Posterior vena cava (tissue), 2 donors: ENCODE data around the gene COL6A2. TPM values are rescaled to one million over a fixed set of nuclear protein-coding genes. Genes with fewer than 3 reads are reported as not detected.
"Not testable (repeated sequence)": the region's sequence is repeated elsewhere in the genome, so short reads cannot be mapped to it uniquely, and the experiment has no call there.

Experiments used
- DNase-seq: peaks from one replicate; pipeline ENCODE4 v3.0.0-alpha.2; 2020; ENCODE audit warnings: low spot score
- intact Hi-C, 2 donors: fragments of 100-400 bp; cut with DNase I; formaldehyde crosslinking; loops; one replicate each; pipeline versions ENCODE4 v1.14.1 to v1.14.2; 2022 to 2023
- total RNA-seq, 2 donors: library from RNA; stranded (reverse); fragmentation: NEBNext Ultra II Directional; extraction: Animal tissue kit (Norgen Biotek cat#: 25700); gene quantifications; one replicate each; pipeline ENCODE4 v1.2.1, GENCODE V29; 2021
- donor health status: DM: yes; HTN: yes; CAD: no.
- donor health status: DM: yes; HTN: yes; CAD: no.

COL6A2 gene
- total RNA-seq, 2 donors from 2014 or later = 1,504 to 1,642 TPM

GRCh38 chr21:46091118-46091517, 6.8 kb upstream of the COL6A2 start:
- DNase-seq = peak; percentile 29
- intact Hi-C loops = no loop called here

DNA sequence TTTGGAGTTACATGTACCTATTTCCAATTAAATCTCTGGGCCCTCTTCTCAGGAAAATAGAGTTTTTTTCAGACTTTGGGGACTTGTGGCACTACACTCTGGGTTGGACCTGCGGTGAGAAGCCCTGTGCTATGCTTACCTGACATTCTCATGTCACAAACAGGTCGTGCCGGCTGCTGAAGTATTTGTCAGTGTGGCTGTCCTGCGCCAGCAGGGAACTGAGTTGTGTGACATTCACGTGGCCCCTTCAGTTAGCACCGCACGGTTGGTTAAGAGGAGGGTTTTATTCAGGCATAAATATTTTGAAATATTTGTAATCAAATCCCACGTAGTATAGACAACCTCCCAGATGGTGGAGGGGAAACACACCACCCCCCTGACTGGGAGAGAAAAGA, 6.3 kb upstream of the COL6A2 start:
- intact Hi-C loops = no loop called here
- DNase-seq = peak; percentile 53

- DNase-seq = peak; percentile 94
- intact Hi-C loops = no loop called here
These were observed 5.7 kb upstream of the COL6A2 start for GRCh38 chr21:46092026-46092764.

DNA sequence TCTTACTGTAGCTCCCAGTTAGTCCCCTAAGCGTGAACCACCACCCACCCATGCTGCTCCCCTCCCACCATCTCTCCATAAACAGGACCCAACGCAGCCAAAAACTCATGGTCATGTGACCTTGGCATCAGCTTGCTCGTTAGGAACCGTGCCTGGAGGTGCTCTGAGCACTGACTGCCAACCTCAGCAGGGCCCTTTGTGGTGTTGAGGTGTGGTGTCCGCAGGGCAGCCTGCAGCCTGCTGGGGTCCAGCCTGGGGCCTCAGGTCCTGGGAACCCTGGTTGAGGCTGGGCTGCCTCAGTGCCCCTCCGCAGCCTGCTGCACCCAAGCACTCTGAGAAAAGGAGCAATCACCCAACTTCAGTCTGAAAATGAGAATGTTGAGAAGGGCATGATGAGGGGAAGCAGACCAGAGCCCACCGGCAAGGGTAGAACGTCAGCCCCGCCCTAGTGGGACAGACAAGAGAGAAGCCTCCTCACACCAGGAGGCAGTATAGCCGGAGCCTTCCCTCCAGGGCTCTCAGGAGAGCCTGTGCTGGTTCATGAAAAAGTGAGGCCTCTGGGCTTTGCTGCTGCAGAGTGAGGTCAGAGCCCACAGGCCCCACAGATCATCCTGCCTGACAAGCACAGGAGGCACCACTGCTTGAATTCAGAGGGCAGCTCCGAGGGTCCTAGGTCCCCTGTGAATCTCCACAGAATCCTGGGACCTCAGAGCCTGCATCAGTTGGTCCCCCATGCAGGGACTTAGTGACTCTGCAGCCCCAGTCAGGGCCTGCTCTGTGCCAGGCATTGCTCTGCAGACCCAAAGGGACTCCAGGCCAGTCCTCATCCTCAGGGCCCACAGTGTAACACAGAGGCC, 4.9 kb upstream of the COL6A2 start:
- DNase-seq = peak; percentile 81

DNA sequence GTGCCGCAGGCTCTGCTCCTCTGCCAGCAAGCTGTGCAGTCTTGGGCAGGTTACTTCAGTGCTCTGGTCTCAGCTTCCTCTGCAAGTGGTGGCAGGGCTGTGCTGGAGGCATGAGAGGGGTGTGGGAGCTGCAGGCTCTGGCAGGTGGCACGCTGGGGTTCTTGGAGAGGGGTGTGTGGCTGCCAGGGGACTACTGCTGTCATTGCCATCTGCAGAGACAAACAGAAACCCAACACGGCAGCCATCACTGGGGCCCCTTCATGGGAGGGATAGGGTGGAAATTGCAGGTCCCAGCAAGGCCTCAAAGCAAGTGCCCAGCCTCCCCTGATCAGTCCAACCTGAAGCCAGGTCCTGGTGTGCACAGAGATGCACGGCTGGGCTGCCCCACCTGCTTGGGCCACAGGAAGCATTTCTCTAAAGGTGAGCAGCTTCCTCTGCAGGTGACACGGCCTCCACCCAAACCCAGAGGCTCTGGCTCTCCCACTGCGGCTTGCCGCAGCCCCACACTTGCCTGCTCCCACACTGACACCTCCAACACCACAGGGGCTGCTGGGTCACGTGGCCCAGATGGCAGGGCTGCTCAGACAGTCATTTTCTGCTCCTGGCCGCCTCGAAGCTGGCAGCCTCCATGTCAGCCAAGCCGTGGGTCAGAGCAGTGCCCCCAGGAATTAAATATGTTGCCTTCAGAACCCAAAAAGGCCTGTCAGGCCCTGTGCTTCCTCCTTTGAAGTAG, 4.1 kb upstream of the COL6A2 start:
- intact Hi-C loops = no loop called here
- DNase-seq = peak; percentile 73

More for the DNA sequence above, 4.9 kb upstream of the COL6A2 start:
- intact Hi-C loops = no loop called here

GRCh38 chr21:46094401-46095082, 3.4 kb upstream of the COL6A2 start:
- DNase-seq = peak; percentile 35
- intact Hi-C loops = loop anchor here (5.0 kb wide), 2 partner anchors 102 to 122 kb away; no protein-coding TSS in a partner anchor

- intact Hi-C loops = loop anchor here (5.0 kb wide), 2 partner anchors 103 to 123 kb away; no protein-coding TSS in a partner anchor
- DNase-seq = peak; percentile 79
These were observed 2.7 kb upstream of the COL6A2 start for GRCh38 chr21:46095083-46095719.

DNA sequence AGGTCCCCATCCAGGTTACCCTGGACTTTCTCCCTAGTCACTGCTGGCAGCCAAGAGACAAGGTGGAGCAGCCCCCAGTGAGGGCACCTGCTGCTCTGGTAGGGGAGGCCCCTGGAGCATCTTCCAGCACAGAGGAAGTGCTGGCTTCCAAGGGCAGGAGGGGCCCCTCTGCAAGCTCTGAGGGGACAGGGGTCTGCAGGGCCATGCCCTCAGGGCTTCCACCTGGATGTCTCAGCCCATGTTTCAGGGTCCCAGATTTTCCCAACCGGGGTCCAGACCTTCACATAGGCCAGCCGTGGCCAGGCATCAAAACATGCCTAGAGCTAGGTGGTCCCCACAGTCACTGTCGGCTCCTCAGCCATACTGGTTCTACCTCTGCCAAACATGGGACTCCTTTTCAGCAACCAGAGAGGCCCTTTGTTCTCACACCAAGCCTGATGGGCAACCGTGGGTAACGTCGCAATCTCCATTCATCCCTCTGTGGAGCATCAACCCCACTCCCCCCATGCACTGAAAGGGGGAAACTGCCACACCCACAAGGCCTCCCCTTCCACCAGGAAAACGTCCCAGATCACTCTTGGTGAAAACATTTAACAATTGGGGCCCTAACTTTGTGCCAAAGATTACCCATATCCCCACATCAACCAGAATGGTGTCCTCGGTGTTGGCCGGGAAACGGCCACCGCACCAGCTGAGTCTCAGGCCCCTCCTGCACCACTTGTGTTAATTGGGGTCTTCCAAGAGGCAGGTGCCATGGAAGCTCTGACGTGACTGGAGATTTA, 1.9 kb upstream of the COL6A2 start:
- intact Hi-C loops = loop anchor here (5.0 kb wide), 2 partner anchors 104 to 124 kb away; no protein-coding TSS in a partner anchor
- peak; percentile 73 for DNase-seq

DNA sequence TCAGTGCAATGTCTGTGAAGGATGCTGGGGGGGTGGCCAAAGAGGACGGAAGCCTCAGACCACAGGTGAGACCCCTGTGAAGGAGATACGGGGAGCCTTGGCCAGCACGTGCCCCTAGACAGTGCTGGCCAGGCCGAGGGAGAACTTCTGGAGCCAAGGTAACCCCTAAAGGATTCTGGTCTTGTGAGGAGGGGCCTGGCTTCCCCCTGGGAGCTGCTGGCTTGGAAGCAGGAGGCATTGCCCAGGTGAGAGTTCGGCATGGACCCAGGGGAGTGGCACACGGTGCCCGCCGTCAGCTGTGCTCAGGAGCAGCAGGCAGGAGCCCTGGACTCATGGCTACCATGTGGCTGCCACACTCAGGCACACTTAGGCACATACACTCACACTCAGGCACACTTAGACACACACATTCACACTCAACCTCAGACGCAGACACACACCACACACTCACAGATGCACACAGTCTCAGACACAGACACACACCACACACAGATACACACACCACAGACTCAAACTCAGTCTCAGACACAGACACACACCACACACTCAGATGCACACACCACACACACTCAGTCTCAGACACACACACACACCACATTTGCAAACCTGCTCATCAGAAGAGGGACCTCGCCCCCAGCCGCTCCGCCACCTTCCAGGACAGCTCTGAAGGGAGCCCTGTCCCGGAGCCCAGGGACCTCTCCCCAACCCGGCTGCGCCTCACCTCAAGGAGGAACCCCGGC, 1.1 kb upstream of the COL6A2 start:
- intact Hi-C loops = loop anchor here (5.0 kb wide), 2 partner anchors 104 to 124 kb away; no protein-coding TSS in a partner anchor
- peak; percentile 63 for DNase-seq

- DNase-seq = peak; percentile 82
These were observed 610 bp downstream of the COL6A2 start for GRCh38 chr21:46098303-46099141.

GRCh38 chr21:46099476-46099875, 1.6 kb downstream of the COL6A2 start:
- DNase-seq = peak; percentile 80
- intact Hi-C loops = loop anchor here (2.0 to 5.0 kb wide), 3 partner anchors 43 to 127 kb away; no protein-coding TSS in a partner anchor

More at GRCh38 chr21:46098303-46099141, 610 bp downstream of the COL6A2 start:
- intact Hi-C loops = loop anchor here (2.0 to 5.0 kb wide), 3 partner anchors 42 to 126 kb away; no protein-coding TSS in a partner anchor

DNA sequence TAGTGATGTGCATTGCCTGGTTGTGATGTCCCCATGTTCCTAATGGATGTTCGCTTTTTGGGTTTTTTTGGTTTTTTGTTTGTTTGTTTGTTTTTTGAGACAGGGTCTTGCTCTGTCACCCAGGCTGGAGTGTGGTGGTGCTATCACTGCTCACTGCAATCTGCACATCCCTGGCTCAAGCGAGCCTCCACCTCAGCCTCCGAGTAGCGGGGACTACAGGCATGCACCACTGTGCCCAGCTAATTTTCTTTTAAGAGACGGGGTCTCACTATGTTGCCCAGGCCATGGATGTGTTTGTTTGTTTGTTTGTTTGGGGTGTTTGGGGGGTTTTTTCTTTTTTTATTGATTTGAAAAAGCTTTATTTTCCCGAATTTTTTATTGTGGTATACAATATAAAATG, 2.1 kb downstream of the COL6A2 start:
- intact Hi-C loops = loop anchor here in 1 of 2 donors (2.0 kb wide), 1 partner anchor 127 kb away; no protein-coding TSS in a partner anchor
- no peak for DNase-seq

DNA sequence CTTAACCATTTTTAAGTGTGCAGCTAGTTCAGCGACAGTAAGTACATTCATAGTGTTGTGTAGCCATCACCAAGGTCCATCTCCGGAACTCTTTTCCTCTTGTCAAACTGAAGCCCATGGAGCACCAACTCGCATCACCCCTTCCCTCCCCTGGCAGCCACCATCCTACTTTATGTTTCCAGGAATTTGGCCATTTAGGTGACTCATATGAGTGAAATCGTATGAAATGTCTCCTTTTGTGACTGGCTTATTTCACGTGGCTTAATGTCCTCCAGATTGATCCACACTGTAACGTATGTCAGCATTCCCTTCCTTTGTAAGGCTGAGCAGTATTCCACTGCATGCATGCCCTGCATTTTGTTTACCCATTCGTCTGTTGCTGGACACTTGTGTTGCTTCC, 2.5 kb downstream of the COL6A2 start:
- DNase-seq = peak; percentile 15

GRCh38 chr21:46100906-46101305, 3.0 kb downstream of the COL6A2 start:
- intact Hi-C loops = loop anchor here in 1 of 2 donors (2.0 kb wide), 1 partner anchor 128 kb away; no protein-coding TSS in a partner anchor
- DNase-seq = no peak

More for the DNA sequence above, 2.5 kb downstream of the COL6A2 start:
- intact Hi-C loops = loop anchor here in 1 of 2 donors (2.0 kb wide), 1 partner anchor 128 kb away; no protein-coding TSS in a partner anchor

GRCh38 chr21:46104104-46104503, 6.2 kb downstream of the COL6A2 start:
- intact Hi-C loops = no loop called here
- DNase-seq = no peak

GRCh38 chr21:46107376-46107775, 9.5 kb downstream of the COL6A2 start:
- intact Hi-C loops = not testable (repeated sequence)

More at GRCh38 chr21:46107376-46107775, 9.5 kb downstream of the COL6A2 start:
- DNase-seq = not testable (repeated sequence)
